Thyroid gland (tissue), 4 donors: ENCODE data around the gene HCFC1R1. TPM values are rescaled to one million over a fixed set of nuclear protein-coding genes. Genes with fewer than 3 reads are reported as not detected.

Experiments used
- DNase-seq, 2 donors: peaks; one replicate each; pipeline ENCODE4 v3.0.0-alpha.2; 2019
- H3K27ac ChIP-seq, 3 donors: fragments of 200-600 bp; sonication (generic); 1 replicate in 2 of 3; 2 replicates in 1 of 3; pipeline ENCODE4 v1.5.1; 2016 to 2019; ENCODE audit warnings: mild to moderate bottlenecking in 1 of 3, moderate library complexity in 1 of 3
- H3K27me3 ChIP-seq: fragments of 200-600 bp; sonication (generic); one replicate; pipeline ENCODE4 v1.5.1; 2019
- H3K36me3 ChIP-seq, 2 donors: fragments of 200-600 bp; sonication (generic); one replicate each; pipeline ENCODE4 v1.5.1; 2016 to 2019
- H3K4me1 ChIP-seq, 2 donors: fragments of 200-600 bp; sonication (generic); one replicate each; pipeline ENCODE4 v1.5.1; 2017 to 2019
- H3K4me3 ChIP-seq, 3 donors: fragments of 200-600 bp; sonication (generic); replicated peaks in 1 of 3; 1 replicate in 2 of 3; 2 replicates in 1 of 3; pipeline ENCODE4 v1.5.1; 2016; ENCODE audit warnings: mild to moderate bottlenecking in 1 of 3
- H3K9me3 ChIP-seq: fragments of 200-600 bp; sonication (generic); one replicate; pipeline ENCODE4 v1.5.1; 2017
- CTCF ChIP-seq, 6 experiments: fragments of 200-600 bp in 3 of 6; fragments of 450-650 bp in 3 of 6; sonication (generic) in 3 of 6; IDR thresholded peaks; one replicate each; pipeline ENCODE4 v1.5.1; 2016 to 2019; ENCODE audit warnings: antibody characterized with exemption in 6 of 6, mild to moderate bottlenecking in 2 of 6, inconsistent platforms in 1 of 6, moderate library complexity in 1 of 6
- POLR2A ChIP-seq, 2 donors: fragments of 450-650 bp; IDR thresholded peaks; one replicate each; pipeline ENCODE4 v1.6.1; 2017; ENCODE audit warnings: antibody characterized with exemption in 2 of 2, mild to moderate bottlenecking in 2 of 2, moderate library complexity in 1 of 2
- WGBS, 2 donors: methylation state at CpG; one replicate each; pipeline ENCODE4 v1.1.5; 2017; 5-methylcytosine and 5-hydroxymethylcytosine counted together
- intact Hi-C: fragments of 100-400 bp; cut with DNase I; formaldehyde crosslinking; loops from one replicate; pipeline ENCODE4 v1.15.1; 2023
- total RNA-seq, 4 donors: library from RNA; depleted of rRNA; stranded (reverse); fragments of >200 nt; gene quantifications; one replicate each; pipeline ENCODE4 v1.2.3, GENCODE V29; 2016

The HCFC1R1 gene
- total RNA-seq, 4 donors from 2014 or later = 10.1 to 51.7 (median 29.7) TPM

GRCh38 chr16:3032624-3033023, 8.9 kb upstream of the HCFC1R1 start:
- Histone ChIP-seq H3K9me3 (no peaks in the 10 kb centered on the region), H3K27ac (no peak overlapping the region), H3K4me3 (no peak overlapping the region), H3K27me3 (no peaks in the 10 kb centered on the region), H3K36me3 (no peaks in the 10 kb centered on the region), H3K4me1 (peaks cover 3 to 27% of the 10 kb centered on the region in 2 donors)
- 50 to 56% methylated on average over 7 of the region's 7 CpGs for WGBS, 2 donors
- TF ChIP-seq POLR2A (IDR thresholded peaks at IDR 0.05) (no peak), CTCF (IDR thresholded peaks at IDR 0.05) (no peak)
- intact Hi-C loops = no loop called here
- no peak for DNase-seq

GRCh38 chr16:3030222-3031212, 6.8 kb upstream of the HCFC1R1 start:
- peaks cover 3 to 20% of the 10 kb centered on the region in 2 donors for H3K4me1 ChIP-seq
- H3K36me3 ChIP-seq = peaks cover 4 to 13% of the 10 kb centered on the region in 2 donors
- H3K4me3 ChIP-seq = no peak overlapping the region
- TF ChIP-seq POLR2A (IDR thresholded peaks at IDR 0.05) (no peak), CTCF (IDR thresholded peaks at IDR 0.05) (no peak)
- 84 to 86% methylated on average over 26 to 32 of the region's 33 CpGs for WGBS, 2 donors
- no peak overlapping the region for H3K27ac ChIP-seq
- no peak for DNase-seq
- intact Hi-C loops = no loop called here
- no peaks in the 10 kb centered on the region for H3K27me3 ChIP-seq
- no peaks in the 10 kb centered on the region for H3K9me3 ChIP-seq

GRCh38 chr16:3029491-3030221, 5.9 kb upstream of the HCFC1R1 start:
- H3K36me3 ChIP-seq = peaks cover 4 to 13% of the 10 kb centered on the region in 2 donors
- no peaks in the 10 kb centered on the region for H3K9me3 ChIP-seq
- peaks cover 4 to 26% of the 10 kb centered on the region in 2 donors for H3K4me1 ChIP-seq
- 21 to 35% methylated on average over 21 to 38 of the region's 59 CpGs for WGBS, 2 donors
- H3K27ac ChIP-seq = no peak overlapping the region
- TF ChIP-seq POLR2A (IDR thresholded peaks at IDR 0.05) (no peak), CTCF (IDR thresholded peaks at IDR 0.05) (no peak)
- DNase-seq = no peak
- intact Hi-C loops = no loop called here
- no peaks in the 10 kb centered on the region for H3K27me3 ChIP-seq
- no peak overlapping the region for H3K4me3 ChIP-seq

GRCh38 chr16:3028716-3029319, 5.1 kb upstream of the HCFC1R1 start:
- WGBS, 2 donors = 34 to 44% methylated on average over 8 to 12 of the region's 15 CpGs
- H3K9me3 ChIP-seq = no peaks in the 10 kb centered on the region
- H3K4me3 ChIP-seq = no peak overlapping the region
- no peak overlapping the region for H3K27ac ChIP-seq
- H3K36me3 ChIP-seq = peaks cover 4 to 13% of the 10 kb centered on the region in 2 donors
- peaks cover 6 to 30% of the 10 kb centered on the region in 2 donors for H3K4me1 ChIP-seq
- intact Hi-C loops = no loop called here
- no peak for DNase-seq
- no peaks in the 10 kb centered on the region for H3K27me3 ChIP-seq
- no peak for TF ChIP-seq CTCF (IDR thresholded peaks at IDR 0.05)
- no peak for TF ChIP-seq POLR2A (IDR thresholded peaks at IDR 0.05)
